Fibroblast of skin of abdomen (primary cell): ENCODE measurements around the gene PDF.
"Not testable (repeated sequence)": the region's sequence is repeated elsewhere in the genome, so short reads cannot be mapped to it uniquely, and the experiment has no call there.

Experiments used
- DNase-seq: peaks from one replicate; pipeline ENCODE4 v3.0.0-alpha.2; 2013

PDF gene

DNA sequence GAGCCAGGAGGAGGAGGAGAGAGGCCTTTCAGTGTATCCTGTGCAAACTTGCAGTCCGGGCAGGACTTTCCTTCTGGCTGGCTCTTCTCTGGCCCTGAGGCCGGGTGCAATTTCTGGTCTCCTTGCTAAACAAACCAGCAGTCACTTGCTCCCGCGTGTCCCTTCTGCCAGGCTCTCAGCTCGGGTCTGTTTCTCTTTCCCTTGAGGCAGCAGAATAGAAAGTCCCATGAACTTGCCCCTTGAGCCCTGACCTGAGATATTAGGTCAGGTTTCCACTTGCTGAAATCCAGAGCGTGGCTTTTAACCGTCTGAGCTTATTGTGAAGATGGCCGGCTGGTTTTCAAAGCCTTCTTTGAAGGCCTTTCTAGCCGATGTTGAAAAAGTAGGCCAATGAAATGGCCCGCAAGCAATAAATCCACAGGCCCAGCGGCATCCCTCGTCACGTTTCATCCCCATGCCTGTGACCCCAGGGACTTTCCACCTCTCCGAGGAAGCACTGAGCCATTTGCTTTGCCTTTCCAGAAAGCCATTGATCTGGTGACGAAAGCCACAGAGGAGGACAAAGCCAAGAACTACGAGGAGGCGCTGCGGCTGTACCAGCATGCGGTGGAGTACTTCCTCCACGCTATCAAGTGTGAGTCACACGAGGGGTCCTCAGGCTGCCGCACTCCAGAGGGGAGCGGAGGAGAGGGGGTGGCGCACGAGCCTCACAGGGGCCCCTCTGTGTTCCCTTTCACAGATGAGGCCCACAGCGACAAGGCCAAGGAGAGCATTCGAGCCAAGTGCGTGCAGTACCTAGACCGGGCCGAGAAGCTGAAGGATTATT is 14.7 kb downstream of the PDF start:
- no peak for DNase-seq

DNA sequence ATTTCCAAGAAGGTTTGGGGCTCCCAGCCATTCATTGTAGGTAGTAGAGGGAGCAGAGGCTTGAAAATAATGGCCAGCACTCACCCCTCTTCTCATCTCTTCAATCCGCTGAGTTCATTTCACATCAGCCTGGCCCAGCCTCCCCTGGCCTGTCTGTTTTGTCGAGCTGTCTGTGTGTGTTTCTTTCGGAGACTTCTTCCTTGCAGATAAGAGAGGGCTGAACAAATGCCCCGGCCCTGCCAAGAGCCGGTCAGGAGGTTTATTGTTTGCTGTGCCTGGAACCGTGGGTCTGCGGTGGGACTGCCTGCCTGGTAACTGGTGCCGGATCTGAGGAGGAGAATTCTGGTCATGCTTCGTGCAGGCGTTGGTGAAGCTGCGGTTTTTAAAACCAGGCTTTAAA is 15.9 kb downstream of the PDF start:
- DNase-seq, result no peak

DNA sequence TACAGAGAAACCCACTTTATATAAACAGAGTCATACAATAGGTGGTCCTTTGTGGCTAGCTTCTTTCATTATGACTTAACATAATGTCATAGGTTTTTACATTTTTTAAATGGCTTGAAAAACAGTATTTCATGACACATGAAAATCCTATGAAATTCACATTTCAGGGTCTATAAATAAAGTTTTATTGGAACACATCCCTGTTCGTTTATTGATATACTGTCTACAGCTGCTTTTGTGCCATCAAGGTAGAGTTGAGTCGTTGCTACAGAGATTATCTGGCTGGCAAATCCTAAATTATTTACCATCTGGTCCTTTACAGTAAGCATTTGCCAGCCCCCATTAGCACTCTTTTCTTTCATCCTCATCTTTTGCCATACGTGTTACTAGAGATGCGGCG is 16.9 kb downstream of the PDF start:
- no peak for DNase-seq

DNA sequence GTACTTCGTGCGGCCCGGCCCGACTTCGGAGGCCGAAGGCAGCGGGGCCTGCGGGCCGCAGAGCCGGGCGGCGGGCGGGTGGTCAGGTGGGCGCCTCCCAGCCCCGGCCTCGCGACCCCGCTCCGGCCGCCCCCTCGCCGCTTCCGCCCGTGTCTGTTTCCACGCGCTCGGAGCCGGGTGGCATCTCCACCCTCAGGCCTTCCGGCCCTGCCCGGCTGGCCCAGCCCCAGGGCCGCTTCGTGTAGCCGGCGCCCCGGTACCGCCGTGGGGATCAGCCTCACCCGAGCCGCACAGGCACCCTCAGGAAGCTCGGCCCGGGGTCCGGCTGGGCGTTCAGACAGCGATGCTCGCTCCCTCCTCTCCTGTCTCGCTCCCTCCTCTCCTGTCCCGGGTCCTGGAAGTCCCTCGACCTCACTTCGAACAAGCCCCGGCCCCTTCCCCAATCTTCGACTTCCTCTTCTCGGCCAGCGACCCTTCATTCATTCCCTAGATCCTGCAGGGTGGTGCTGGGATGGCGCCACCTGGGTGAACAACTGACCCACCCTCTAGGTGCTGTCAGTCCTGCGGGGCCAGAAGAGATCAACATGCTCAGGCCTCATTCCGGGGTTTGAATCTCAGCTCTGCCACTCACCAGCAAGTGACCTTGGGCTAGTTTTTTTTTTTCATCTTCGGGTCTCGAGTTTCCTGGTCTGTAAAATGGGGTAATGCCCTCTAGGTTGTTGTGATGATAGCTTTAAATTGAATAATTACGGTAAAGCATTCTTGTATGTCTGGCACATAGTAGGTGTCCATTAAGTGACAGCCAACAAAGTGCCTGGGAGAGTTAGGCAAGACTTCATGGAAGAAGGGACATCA is 18.6 kb downstream of the PDF start:
- peak; percentile 18 for DNase-seq

DNA sequence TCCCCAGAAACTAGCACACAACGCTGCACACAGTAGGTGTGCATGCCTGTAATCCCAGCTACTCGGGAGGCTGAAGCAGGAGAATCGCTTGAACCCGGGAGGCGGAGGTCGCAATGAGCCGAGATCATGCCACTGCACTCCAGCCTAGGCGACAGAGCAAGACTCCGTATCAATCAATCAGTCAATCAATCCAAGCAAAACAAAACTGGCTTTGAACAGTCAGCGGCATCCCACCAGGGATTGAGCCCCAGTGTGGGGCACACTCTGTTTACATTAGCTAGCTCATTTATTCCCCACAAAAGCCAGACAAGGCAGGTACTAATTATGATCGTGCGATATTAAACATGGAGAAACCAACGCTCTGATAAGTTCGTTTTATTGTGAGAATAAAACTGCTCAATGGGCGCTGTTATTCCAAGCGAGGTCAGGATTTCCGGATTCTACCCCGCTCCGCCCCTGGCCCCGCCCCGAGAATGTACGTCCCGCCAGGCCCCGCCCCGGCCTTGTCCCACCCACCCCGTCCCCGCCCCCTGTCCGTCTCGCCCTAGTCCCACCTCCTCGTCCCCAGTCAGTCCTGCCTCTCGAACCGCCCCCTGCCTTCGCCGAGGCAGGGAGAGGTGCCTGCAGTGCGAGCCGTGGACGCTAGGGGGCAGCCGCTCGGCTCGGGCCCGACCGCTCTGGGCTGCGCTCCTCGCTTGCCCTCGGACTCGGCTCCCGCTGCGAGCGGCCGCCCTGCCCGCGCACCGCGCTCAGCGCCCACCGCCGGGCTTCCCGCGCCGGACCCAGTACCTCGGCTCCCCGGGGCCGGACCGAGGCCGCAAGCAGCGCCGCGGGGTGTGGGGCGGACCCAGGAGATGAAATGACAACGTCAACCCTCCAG is 19.5 kb downstream of the PDF start, which contains the start of gene VPS4A:
VPS4A (plus strand) TSS at position 698 of the 880 bp plus-strand sequence; CDS start at position 860, 162 bp downstream.
- peak; percentile 96 for DNase-seq

GRCh38 chr16:69309316-69309715 is 21.1 kb downstream of the PDF start:
- no peak for DNase-seq

DNA sequence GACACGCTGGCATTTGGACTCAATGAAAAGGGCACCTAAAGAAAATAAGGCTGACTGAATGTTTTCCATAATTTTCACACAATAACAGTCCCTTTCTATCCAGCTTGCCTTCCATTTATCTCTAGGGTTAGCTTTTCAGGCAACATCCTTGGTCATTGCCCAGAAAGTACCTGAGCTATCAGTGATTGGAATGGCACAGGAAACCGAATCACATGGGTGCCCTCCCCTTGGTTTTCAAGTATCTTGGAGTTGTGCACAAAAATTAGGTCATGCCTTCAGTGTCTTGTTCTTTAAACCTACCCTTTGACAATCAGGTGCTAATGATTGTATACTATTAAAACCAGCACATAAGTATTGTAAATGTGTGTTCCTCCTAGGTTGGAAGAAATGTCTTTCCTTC is 22.5 kb downstream of the PDF start:
- DNase-seq, result no peak

DNA sequence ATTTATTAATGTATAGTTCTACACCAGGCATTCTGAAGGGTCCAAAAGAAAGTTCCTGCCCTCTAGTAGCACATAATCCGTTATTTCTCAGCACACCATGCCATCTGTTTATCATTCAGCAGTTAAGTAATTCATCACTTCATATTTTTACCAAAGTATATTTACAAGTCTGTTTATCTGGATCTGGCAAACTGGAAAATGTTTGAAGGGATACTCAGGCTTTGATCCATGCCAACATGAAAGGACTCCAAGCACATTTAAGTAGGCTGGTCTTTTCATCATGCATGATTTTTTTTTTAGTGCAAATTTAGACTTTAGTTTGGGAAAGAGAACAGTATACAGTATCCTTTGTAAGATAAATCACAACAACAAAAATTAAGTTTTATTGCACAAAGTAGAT is 23.3 kb downstream of the PDF start:
- no peak for DNase-seq

DNA sequence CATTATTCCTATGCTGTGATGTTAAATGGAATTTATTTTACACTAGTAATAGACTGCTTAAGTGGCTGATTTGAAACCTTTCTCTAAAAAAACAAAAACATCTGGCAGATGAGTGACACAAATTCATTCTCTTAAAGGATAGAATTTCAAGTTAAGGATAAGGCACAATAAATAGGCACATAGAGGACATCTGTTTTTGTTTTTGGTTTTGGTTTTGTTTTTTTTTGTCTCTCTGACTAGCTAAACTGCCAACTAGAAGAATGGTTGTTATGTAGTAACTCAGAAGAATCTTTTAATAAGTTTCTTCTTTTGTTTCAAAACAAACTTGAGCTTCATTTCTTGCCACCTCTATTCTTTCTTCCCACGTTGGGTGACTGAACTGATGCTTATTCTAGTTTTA is 24.4 kb downstream of the PDF start:
- no peak for DNase-seq

DNA sequence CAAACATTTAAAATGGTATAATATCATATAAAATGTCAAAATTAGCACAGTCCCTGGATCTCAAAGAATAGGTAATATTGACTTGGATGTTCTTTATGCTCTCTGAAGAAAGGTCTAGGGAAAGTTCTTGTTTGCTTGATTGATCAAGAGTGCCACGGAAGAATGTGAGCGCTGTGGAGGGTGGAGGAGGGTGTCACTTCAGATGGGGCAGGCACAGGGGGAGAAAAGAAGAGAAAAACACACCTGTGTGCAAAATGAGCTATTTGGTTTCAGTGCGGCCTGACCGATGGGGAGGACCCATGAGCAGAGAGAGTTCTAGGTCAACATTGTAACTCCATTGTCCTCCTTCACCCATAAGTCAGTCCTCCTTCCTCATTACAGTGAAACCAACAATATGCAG is 28.1 kb downstream of the PDF start:
- no peak for DNase-seq

DNA sequence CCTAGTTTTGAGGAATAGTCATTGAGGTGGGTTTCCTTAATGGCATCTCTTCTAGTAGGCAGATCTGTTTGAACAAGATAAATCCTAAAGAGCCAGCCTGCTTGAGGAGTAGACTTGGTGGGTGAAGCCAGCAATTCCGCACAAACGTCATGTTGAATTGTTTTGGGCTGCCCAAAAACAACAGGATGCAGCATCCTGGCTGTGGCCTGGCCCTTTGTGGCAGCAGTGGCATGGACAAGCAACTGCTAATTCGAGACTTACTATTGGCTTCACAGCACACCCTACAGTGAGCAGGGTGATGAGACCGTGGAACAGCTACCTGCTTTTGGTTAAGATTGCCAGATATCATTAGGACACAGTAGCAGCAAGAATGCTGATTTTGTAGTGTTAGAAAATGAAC is 28.5 kb downstream of the PDF start:
- DNase-seq, result no peak

GRCh38 chr16:69301187-69301586 is 29.2 kb downstream of the PDF start:
- no peak for DNase-seq

GRCh38 chr16:69298261-69298660 is 32.1 kb downstream of the PDF start:
- no peak for DNase-seq

DNA sequence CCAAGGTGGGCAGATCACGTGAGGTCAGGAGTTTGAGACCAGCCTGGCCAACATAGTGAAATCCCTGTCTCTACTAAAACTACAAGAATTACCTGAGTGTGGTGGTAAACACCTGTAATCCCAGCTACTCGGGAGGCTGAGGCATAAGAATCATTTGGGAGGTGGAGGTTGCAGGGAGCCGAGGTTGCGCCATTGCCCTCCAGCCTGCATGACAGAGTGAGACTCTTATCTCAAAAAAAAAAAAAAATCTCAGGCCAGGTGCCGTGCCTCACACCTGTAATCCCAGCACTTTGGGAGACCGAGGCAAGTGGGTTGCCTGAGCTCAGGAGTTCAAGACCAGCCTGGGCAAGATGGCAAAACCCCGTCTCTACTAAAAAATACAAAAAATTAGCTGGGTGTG is 33.6 kb downstream of the PDF start:
- DNase-seq, result not testable (repeated sequence)

- DNase-seq, result peak; percentile 11
These were observed 36.3 kb downstream of the PDF start for GRCh38 chr16:69294051-69294450.

DNA sequence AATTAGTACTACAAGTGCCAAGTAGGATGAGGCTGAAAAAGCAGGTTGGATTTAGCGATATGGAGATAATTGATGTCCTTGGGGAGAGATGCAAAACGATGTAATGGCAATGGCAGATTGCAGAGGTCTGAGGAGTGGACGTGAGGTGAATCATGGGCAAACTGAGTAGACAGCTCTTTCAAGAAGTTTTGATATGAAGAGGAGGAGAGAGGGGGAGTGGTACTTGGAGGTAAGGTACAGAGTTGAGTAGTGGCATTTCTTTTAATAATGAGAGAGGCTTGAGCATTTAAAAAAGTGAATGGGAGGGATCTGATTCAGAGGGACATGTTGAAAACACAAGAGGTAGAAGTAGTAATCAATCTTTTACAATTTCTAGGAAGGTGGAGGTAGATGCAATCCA is 37.0 kb downstream of the PDF start:
- DNase-seq, result no peak

DNA sequence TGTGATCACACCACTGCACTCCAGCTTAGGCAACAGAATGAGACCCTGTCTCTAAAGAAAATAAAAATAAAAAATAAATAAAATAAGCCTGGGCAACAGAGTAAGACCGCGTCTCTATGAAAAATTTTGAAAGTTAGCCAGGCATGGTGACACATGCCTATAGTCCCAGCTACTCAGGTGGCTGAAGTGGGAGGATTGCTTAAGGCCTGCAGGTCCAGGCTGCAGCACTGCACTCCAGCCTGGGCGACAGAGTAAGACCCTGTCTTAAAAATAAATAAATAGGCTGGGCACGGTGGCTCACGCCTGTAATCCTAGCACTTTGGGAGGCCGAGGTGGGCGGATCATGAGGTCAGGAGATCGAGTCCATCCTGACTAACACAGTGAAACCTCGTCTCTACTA is 38.7 kb downstream of the PDF start:
- not testable (repeated sequence) for DNase-seq

- peak; percentile 59 for DNase-seq
These were observed 43.3 kb downstream of the PDF start for GRCh38 chr16:69286941-69287713.

GRCh38 chr16:69285240-69285639 is 45.1 kb downstream of the PDF start:
- DNase-seq, result no peak

GRCh38 chr16:69283851-69284250 is 46.5 kb downstream of the PDF start:
- DNase-seq, result no peak

DNA sequence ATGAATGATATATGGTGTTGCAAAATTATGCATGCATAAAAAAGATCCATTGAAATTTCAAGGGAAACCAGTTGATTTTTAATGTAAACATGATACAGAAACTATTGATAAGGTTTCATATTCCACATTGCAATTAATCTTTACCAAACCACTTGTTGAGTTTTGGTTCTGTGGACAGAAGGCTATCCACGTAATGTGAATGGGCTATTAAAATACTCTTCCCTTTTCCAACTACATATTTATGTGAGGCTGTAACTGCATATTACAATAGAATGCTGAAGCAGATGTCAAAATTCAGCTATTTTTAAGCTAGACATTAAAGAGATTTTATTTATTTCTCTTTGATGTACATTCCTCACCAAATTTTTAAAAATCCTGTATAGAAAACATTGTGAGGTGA is 53.0 kb downstream of the PDF start:
- DNase-seq, result peak; percentile 60
